Trophoblast cell (in vitro differentiated cells and primary cell): ENCODE results near the gene CRAT.
A peak's percentile ranks its signal among the peaks of the same experiment; 100 is the strongest.

Source experiments
- DNase-seq, 2 donors: peaks; one replicate each; pipeline ENCODE4 v3.0.0-alpha.2; 2016
- H2AFZ ChIP-seq: 2 replicates; pipeline ENCODE4 v1.6.1; 2013; ENCODE audit warnings: low read length, moderate library complexity, mild to moderate bottlenecking; ENCODE audit not compliant: insufficient read depth, poor library complexity
- H2AK5ac ChIP-seq: 2 replicates; pipeline ENCODE4 v1.6.1; 2013; ENCODE audit warnings: mild to moderate bottlenecking, low read length
- H2BK120ac ChIP-seq: 2 replicates; pipeline ENCODE4 v1.6.1; 2013; ENCODE audit warnings: low read length, mild to moderate bottlenecking, moderate library complexity; ENCODE audit not compliant: insufficient read depth, poor library complexity
- H2BK12ac ChIP-seq: 2 replicates; pipeline ENCODE4 v1.6.1; 2013; ENCODE audit warnings: mild to moderate bottlenecking, low read length, moderate library complexity
- H2BK5ac ChIP-seq: 2 replicates; pipeline ENCODE4 v1.6.1; 2013; ENCODE audit warnings: low read length, low read depth, moderate library complexity, mild to moderate bottlenecking; ENCODE audit not compliant: poor library complexity
- H3K14ac ChIP-seq: 2 replicates; pipeline ENCODE4 v1.6.1; 2013; ENCODE audit warnings: mild to moderate bottlenecking, low read length
- H3K18ac ChIP-seq: 2 replicates; pipeline ENCODE4 v1.6.1; 2013; ENCODE audit warnings: mild to moderate bottlenecking, low read length
- H3K23ac ChIP-seq: 2 replicates; pipeline ENCODE4 v1.6.1; 2013; ENCODE audit warnings: low read length
- H3K27ac ChIP-seq: 2 replicates; pipeline ENCODE4 v1.5.1; 2013; ENCODE audit warnings: low read depth, mild to moderate bottlenecking, inconsistent platforms, low read length, moderate library complexity
- H3K27me3 ChIP-seq: 2 replicates; pipeline ENCODE4 v1.6.1; 2013; ENCODE audit warnings: inconsistent platforms, mild to moderate bottlenecking, low read length, moderate library complexity; ENCODE audit not compliant: insufficient read depth
- H3K36me3 ChIP-seq, 2 experiments: 1 replicate in 1 of 2; 2 replicates in 1 of 2; pipeline ENCODE4 v1.6.1; 2013; ENCODE audit warnings: low read length in 2 of 2, mild to moderate bottlenecking in 2 of 2, moderate library complexity in 1 of 2; ENCODE audit not compliant: insufficient read depth in 2 of 2, control insufficient read depth in 1 of 2
- H3K4ac ChIP-seq: 2 replicates; pipeline ENCODE4 v1.6.1; 2013; ENCODE audit warnings: low read depth, mild to moderate bottlenecking, low read length, moderate library complexity
- H3K4me1 ChIP-seq, 2 experiments: 1 replicate in 1 of 2; 2 replicates in 1 of 2; pipeline ENCODE4 v1.6.1; 2013; ENCODE audit warnings: low read length in 2 of 2, mild to moderate bottlenecking in 2 of 2, moderate library complexity in 1 of 2; ENCODE audit not compliant: insufficient read depth in 2 of 2, control insufficient read depth in 1 of 2
- H3K4me2 ChIP-seq: 2 replicates; pipeline ENCODE4 v1.6.1; 2013; ENCODE audit warnings: inconsistent platforms, mild to moderate bottlenecking, low read length, moderate library complexity
- H3K4me3 ChIP-seq: 2 replicates; pipeline ENCODE4 v1.5.1; 2013; ENCODE audit warnings: mild to moderate bottlenecking, low read depth, low read length, inconsistent platforms
- H3K79me1 ChIP-seq: one replicate; pipeline ENCODE4 v1.6.1; 2013; ENCODE audit warnings: low read length
- H3K79me2 ChIP-seq: 2 replicates; pipeline ENCODE4 v1.6.1; 2013; ENCODE audit warnings: low read length, mild to moderate bottlenecking; ENCODE audit not compliant: control insufficient read depth, insufficient read depth, poor library complexity
- H3K9ac ChIP-seq: 2 replicates; pipeline ENCODE4 v1.6.1; 2013; ENCODE audit warnings: mild to moderate bottlenecking, low read length
- H3K9me3 ChIP-seq: 2 replicates; pipeline ENCODE4 v1.6.1; 2013; ENCODE audit warnings: low read depth, mild to moderate bottlenecking, control low read depth, inconsistent platforms, low read length; ENCODE audit not compliant: insufficient read depth
- H4K12ac ChIP-seq: 2 replicates; pipeline ENCODE4 v1.6.1; 2013; ENCODE audit warnings: low read depth, mild to moderate bottlenecking, low read length, moderate library complexity
- H4K8ac ChIP-seq: 2 replicates; pipeline ENCODE4 v1.6.1; 2013; ENCODE audit warnings: low read depth, mild to moderate bottlenecking, low read length, moderate library complexity
- H4K91ac ChIP-seq: one replicate; pipeline ENCODE4 v1.6.1; 2013; ENCODE audit warnings: low read depth, mild to moderate bottlenecking, low read length, moderate library complexity
- WGBS: extraction: QIAGEN DNeasy Blood & Tissue Kit; methylation state at CpG from one replicate; pipeline ENCODE4 v1.1.7; 2013; ENCODE audit warnings: missing lambda C conversion rate; ENCODE audit not compliant: insufficient read length, insufficient coverage; ENCODE audit errors: extremely low coverage; 5-methylcytosine and 5-hydroxymethylcytosine counted together

CRAT gene

DNA sequence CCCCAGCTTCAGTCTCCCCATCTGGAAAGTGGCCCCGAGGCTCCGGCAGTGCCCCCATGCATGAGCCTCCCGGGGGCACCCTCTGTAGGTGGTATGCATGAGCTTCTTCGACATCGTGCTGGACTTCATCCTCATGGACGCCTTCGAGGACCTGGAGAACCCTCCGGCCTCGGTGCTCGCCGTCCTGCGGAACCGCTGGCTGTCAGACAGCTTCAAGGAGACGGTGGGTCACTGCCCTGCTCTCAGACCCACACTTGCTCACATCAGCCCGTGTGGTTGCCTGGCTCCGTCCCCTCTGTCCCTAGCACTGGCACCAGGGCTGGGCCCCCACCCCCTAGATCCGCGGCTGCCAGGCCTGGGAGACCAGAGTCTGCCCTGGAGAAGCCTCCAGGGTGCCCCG is 42.5 kb downstream of the CRAT start:
- no peak overlapping the region for H3K4ac ChIP-seq
- H2BK12ac ChIP-seq, result no peak overlapping the region
- H4K91ac ChIP-seq, result no peak overlapping the region
- H3K9ac ChIP-seq, result no peak overlapping the region
- H2BK5ac ChIP-seq, result no peak overlapping the region
- H3K4me1 ChIP-seq, result no peaks in the 10 kb centered on the region
- peaks cover 2% of the 10 kb centered on the region for H3K9me3 ChIP-seq
- no peak overlapping the region for H4K12ac ChIP-seq
- no peaks in the 10 kb centered on the region for H3K79me2 ChIP-seq
- DNase-seq, result no peak
- no CpG with 5 or more reads among the region's 19 CpGs for WGBS
- H3K23ac ChIP-seq, result no peak overlapping the region
- no peaks in the 10 kb centered on the region for H3K27me3 ChIP-seq
- H2BK120ac ChIP-seq, result no peak overlapping the region
- H2AFZ ChIP-seq, result no peak overlapping the region
- H3K27ac ChIP-seq, result no peak overlapping the region
- H3K4me2 ChIP-seq, result no peak overlapping the region
- H3K18ac ChIP-seq, result no peak overlapping the region
- peaks cover 60 to 62% of the 10 kb centered on the region in 2 experiments for H3K36me3 ChIP-seq
- no peak overlapping the region for H3K14ac ChIP-seq
- H3K4me3 ChIP-seq, result no peak overlapping the region
- H3K79me1 ChIP-seq, result no peaks in the 10 kb centered on the region
- no peak overlapping the region for H4K8ac ChIP-seq
- no peak overlapping the region for H2AK5ac ChIP-seq

DNA sequence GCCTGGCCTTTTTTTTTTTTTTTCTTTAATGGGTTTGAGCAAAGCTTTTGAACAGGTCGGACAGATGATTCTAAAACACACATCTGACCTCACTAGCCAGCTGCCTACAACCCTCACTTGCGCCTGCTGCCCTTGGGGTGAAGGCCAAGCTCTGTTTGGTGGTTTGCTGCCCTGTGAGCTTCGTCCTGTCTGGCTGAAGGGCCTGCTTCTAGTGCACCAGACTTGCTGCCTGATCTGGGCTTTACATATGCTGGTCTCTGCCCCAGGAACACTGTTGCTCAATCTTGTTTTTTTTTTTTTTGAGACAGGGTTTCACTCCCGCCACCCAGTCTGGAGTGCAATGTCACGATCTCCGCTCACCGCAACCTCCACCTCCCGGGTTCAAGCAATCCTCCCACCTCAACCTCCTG is 46.1 kb downstream of the CRAT start:
- Histone ChIP-seq H4K8ac (no peak overlapping the region), H3K23ac (no peak overlapping the region), H3K4ac (no peak overlapping the region), H2BK12ac (no peak overlapping the region), H2BK5ac (no peak overlapping the region), H3K4me1 (no peaks in the 10 kb centered on the region), H3K9ac (no peak overlapping the region), H3K79me2 (no peaks in the 10 kb centered on the region), H3K36me3 (peaks cover 68 to 69% of the 10 kb centered on the region in 2 experiments), H3K18ac (no peak overlapping the region), H4K91ac (no peak overlapping the region), H3K27me3 (no peaks in the 10 kb centered on the region), H3K4me3 (no peak overlapping the region), H4K12ac (no peak overlapping the region), H3K4me2 (no peak overlapping the region), H3K79me1 (no peaks in the 10 kb centered on the region), H3K14ac (no peak overlapping the region), H2AK5ac (no peak overlapping the region), H3K27ac (no peak overlapping the region), H3K9me3 (peaks cover 2% of the 10 kb centered on the region), H2BK120ac (no peak overlapping the region), H2AFZ (no peak overlapping the region)
- no CpG with 5 or more reads among the region's 8 CpGs for WGBS
- no peak for DNase-seq

DNA sequence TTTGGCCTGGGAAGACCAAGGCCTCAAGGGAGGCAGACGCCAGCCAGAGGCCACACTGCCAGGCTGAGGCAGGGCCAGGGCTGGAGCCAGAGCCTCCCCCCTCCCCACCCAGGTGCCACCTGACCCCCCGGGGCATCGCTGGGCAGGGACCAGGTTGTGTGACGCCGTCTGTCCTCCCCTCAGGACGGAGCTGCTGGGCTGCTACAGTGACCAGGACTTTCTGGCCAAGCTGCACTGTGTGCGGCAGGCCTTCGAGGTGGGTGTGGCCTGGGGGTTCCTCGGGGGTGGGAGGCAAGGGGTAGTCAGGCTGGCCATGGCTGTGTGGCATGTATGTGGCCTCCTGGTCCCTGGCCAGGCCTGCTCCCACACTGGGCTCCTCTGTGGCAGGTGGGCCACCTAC is 47.5 kb downstream of the CRAT start:
- Histone ChIP-seq H3K79me2 (no peaks in the 10 kb centered on the region), H2AFZ (no peak overlapping the region), H3K4me2 (no peak overlapping the region), H3K27ac (no peak overlapping the region), H4K12ac (no peak overlapping the region), H3K9me3 (peaks cover 2% of the 10 kb centered on the region), H3K4ac (no peak overlapping the region), H3K23ac (no peak overlapping the region), H3K4me1 (no peaks in the 10 kb centered on the region), H3K79me1 (no peaks in the 10 kb centered on the region), H3K9ac (no peak overlapping the region), H3K14ac (no peak overlapping the region), H2BK120ac (no peak overlapping the region), H4K91ac (no peak overlapping the region), H3K36me3 (peaks cover 58 to 63% of the 10 kb centered on the region in 2 experiments), H4K8ac (no peak overlapping the region), H2AK5ac (no peak overlapping the region), H3K18ac (no peak overlapping the region), H3K4me3 (peak overlapping the region; percentile 1), H3K27me3 (no peaks in the 10 kb centered on the region), H2BK12ac (no peak overlapping the region), H2BK5ac (no peak overlapping the region)
- no peak for DNase-seq
- WGBS, result no CpG with 5 or more reads among the region's 9 CpGs

DNA sequence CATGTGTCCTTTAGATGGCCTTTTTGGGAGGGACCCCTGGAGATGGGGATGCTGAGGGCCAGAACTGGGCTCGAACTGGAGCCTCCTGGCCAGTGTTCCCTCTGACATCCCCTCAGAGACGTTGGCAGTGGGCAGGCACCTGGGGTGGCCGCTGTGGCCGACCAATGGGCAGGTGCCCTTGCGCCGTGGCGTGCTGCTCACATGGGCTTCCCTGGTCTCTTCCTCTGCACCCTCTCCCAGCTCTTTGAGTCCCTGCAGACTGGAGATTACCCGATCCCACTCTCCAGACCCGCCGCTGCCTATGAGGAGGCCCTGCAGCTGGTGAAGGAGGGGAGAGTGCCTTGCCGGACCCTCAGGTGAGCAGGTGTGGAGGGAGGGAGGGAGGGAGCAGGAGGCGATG is 49.6 kb downstream of the CRAT start:
- H3K4ac ChIP-seq, result no peak overlapping the region
- no peak overlapping the region for H2BK12ac ChIP-seq
- H2AFZ ChIP-seq, result no peak overlapping the region
- no peak overlapping the region for H4K12ac ChIP-seq
- no CpG with 5 or more reads among the region's 12 CpGs for WGBS
- H4K91ac ChIP-seq, result no peak overlapping the region
- no peak overlapping the region for H3K23ac ChIP-seq
- H3K4me3 ChIP-seq, result no peak overlapping the region
- no peaks in the 10 kb centered on the region for H3K4me1 ChIP-seq
- H4K8ac ChIP-seq, result no peak overlapping the region
- H2BK5ac ChIP-seq, result no peak overlapping the region
- H2BK120ac ChIP-seq, result no peak overlapping the region
- no peak overlapping the region for H3K9ac ChIP-seq
- H3K9me3 ChIP-seq, result no peaks in the 10 kb centered on the region
- no peak overlapping the region for H3K14ac ChIP-seq
- no peaks in the 10 kb centered on the region for H3K79me1 ChIP-seq
- no peak overlapping the region for H3K27ac ChIP-seq
- no peak overlapping the region for H3K4me2 ChIP-seq
- no peak overlapping the region for H3K18ac ChIP-seq
- no peaks in the 10 kb centered on the region for H3K79me2 ChIP-seq
- H3K27me3 ChIP-seq, result no peaks in the 10 kb centered on the region
- peaks cover 54 to 56% of the 10 kb centered on the region in 2 experiments for H3K36me3 ChIP-seq
- H2AK5ac ChIP-seq, result no peak overlapping the region
- DNase-seq, result no peak
